Measurements from ENCODE around the gene METTL27.

Gene METTL27

GRCh38 chr7:73865738-73866445 is 23.6 kb upstream of the METTL27 start:
- TF ChIP-seq EZH2phosphoT487 (IDR thresholded peaks at IDR 0.05; ENCODE audit: borderline replicate concordance), result no peak
- TF ChIP-seq, protein P1, sequence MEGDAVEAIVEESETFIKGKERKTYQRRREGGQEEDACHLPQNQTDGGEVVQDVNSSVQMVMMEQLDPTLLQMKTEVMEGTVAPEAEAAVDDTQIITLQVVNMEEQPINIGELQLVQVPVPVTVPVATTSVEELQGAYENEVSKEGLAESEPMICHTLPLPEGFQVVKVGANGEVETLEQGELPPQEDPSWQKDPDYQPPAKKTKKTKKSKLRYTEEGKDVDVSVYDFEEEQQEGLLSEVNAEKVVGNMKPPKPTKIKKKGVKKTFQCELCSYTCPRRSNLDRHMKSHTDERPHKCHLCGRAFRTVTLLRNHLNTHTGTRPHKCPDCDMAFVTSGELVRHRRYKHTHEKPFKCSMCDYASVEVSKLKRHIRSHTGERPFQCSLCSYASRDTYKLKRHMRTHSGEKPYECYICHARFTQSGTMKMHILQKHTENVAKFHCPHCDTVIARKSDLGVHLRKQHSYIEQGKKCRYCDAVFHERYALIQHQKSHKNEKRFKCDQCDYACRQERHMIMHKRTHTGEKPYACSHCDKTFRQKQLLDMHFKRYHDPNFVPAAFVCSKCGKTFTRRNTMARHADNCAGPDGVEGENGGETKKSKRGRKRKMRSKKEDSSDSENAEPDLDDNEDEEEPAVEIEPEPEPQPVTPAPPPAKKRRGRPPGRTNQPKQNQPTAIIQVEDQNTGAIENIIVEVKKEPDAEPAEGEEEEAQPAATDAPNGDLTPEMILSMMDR (conservative IDR thresholded peaks at IDR 0.05; ENCODE audit: low read length), result peak; percentile 73
- no peaks in the 10 kb centered on the region for H3K36me3 ChIP-seq (ENCODE audit: insufficient read depth, low read length)

DNA sequence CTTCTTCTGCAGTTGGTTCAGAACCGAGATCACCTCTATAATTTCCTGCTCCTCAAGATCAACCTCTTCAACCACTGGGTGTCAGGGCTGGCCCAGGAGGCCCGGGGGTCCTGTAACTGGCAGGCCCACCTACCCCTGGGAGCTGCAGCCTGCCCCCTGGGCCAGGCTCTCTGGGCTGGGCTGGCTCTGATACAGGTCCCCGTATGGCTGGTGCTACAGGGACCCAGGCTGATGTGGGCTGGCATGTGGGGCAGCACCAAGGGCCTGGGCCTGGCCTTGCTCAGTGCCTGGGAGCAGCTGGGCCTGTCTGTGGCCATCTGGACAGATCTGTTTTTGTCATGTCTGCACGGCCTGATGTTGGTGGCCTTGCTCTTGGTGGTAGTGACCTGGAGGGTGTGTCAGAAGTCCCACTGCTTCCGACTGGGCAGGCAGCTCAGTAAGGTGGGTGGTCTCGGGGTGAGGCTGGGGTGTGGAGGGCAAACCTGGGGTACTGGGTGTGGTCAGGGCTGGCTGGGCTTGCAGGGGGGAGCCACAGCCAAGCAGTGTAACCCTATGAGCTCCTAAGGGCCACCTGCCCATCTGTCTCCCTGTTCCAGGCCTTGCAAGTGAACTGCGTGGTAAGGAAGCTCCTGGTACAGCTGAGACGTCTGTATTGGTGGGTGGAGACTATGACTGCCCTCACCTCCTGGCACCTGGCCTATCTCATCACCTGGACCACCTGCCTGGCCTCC is 22.8 kb upstream of the METTL27 start:
- TF ChIP-seq EZH2phosphoT487 (IDR thresholded peaks at IDR 0.05; ENCODE audit: borderline replicate concordance), result no peak
- TF ChIP-seq, protein P1 (conservative IDR thresholded peaks at IDR 0.05; ENCODE audit: low read length), result no peak
- Histone ChIP-seq H2AFZ (ENCODE audit: low read length) (no peak overlapping the region), H3K79me2 (ENCODE audit: insufficient read depth, low read length) (no peaks in the 10 kb centered on the region), H3K4me2 (ENCODE audit: low read depth, low read length, poor library complexity, severe bottlenecking) (no peak overlapping the region), H3K9me2 (replicated peaks; ENCODE audit: low read depth, low read length) (no peaks in the 10 kb centered on the region), H3K27me3 (ENCODE audit: insufficient read depth, low read length, poor library complexity, severe bottlenecking) (no peaks in the 10 kb centered on the region), H4K20me1 (ENCODE audit: insufficient read depth, low read length, poor library complexity, severe bottlenecking) (no peaks in the 10 kb centered on the region), H3K4me3 (ENCODE audit: low read length, poor library complexity, severe bottlenecking) (no peak overlapping the region), H3K9ac (ENCODE audit: low read depth, low read length, poor library complexity, severe bottlenecking) (no peak overlapping the region), H3K9me3 (ENCODE audit: insufficient read depth, low read depth, low read length) (no peaks in the 10 kb centered on the region), H3K4me1 (ENCODE audit: insufficient read depth, low read length, poor library complexity, severe bottlenecking) (no peaks in the 10 kb centered on the region), H3K36me3 (ENCODE audit: insufficient read depth, low read length) (no peaks in the 10 kb centered on the region), H3F3A (ENCODE audit: low read depth) (no peaks in the 10 kb centered on the region)

More at GRCh38 chr7:73865738-73866445, 23.6 kb upstream of the METTL27 start:
- Histone ChIP-seq H3K4me3 (ENCODE audit: low read length, poor library complexity, severe bottlenecking) (no peak overlapping the region), H3K79me2 (ENCODE audit: insufficient read depth, low read length) (no peaks in the 10 kb centered on the region), H3K9ac (ENCODE audit: low read depth, low read length, poor library complexity, severe bottlenecking) (no peak overlapping the region), H3K27me3 (ENCODE audit: insufficient read depth, low read length, poor library complexity, severe bottlenecking) (no peaks in the 10 kb centered on the region), H3K9me2 (replicated peaks; ENCODE audit: low read depth, low read length) (no peaks in the 10 kb centered on the region), H2AFZ (ENCODE audit: low read length) (no peak overlapping the region), H3K4me2 (ENCODE audit: low read depth, low read length, poor library complexity, severe bottlenecking) (no peak overlapping the region), H3K4me1 (ENCODE audit: insufficient read depth, low read length, poor library complexity, severe bottlenecking) (no peaks in the 10 kb centered on the region), H4K20me1 (ENCODE audit: insufficient read depth, low read length, poor library complexity, severe bottlenecking) (no peaks in the 10 kb centered on the region), H3K9me3 (ENCODE audit: insufficient read depth, low read depth, low read length) (no peaks in the 10 kb centered on the region), H3F3A (ENCODE audit: low read depth) (no peaks in the 10 kb centered on the region)

DNA sequence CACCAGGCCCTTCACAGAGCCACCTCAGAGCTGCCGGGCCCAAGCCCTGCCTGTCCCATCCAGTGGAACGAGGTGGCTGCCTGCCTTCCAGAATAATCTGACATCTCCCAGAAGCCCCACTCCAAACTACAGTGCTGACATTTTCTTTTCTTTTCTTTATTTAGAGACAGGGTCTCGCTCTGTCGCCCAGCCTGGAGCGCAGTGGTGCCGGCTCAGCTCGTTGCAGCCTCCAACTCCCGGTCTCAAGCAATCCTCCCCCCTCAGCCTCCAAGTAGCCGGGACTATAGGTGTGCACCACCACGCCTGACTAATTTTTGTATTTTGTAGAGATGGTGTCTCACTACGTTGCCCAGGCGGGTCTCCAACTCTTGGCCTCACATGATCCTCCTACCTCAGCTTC is 19.0 kb upstream of the METTL27 start:
- no peaks in the 10 kb centered on the region for H3K79me2 ChIP-seq (ENCODE audit: insufficient read depth, low read length)
- no peaks in the 10 kb centered on the region for H3K4me1 ChIP-seq (ENCODE audit: insufficient read depth, low read length, poor library complexity, severe bottlenecking)
- H3K9me3 ChIP-seq (ENCODE audit: insufficient read depth, low read depth, low read length), result no peaks in the 10 kb centered on the region
- H2AFZ ChIP-seq (ENCODE audit: low read length), result no peak overlapping the region
- no peaks in the 10 kb centered on the region for H4K20me1 ChIP-seq (ENCODE audit: insufficient read depth, low read length, poor library complexity, severe bottlenecking)
- no peak for TF ChIP-seq EZH2phosphoT487 (IDR thresholded peaks at IDR 0.05; ENCODE audit: borderline replicate concordance)
- no peaks in the 10 kb centered on the region for H3F3A ChIP-seq (ENCODE audit: low read depth)
- no peak overlapping the region for H3K4me3 ChIP-seq (ENCODE audit: low read length, poor library complexity, severe bottlenecking)
- no peaks in the 10 kb centered on the region for H3K9me2 ChIP-seq (replicated peaks; ENCODE audit: low read depth, low read length)
- no peaks in the 10 kb centered on the region for H3K36me3 ChIP-seq (ENCODE audit: insufficient read depth, low read length)
- no peak overlapping the region for H3K4me2 ChIP-seq (ENCODE audit: low read depth, low read length, poor library complexity, severe bottlenecking)
- H3K9ac ChIP-seq (ENCODE audit: low read depth, low read length, poor library complexity, severe bottlenecking), result no peak overlapping the region
- no peaks in the 10 kb centered on the region for H3K27me3 ChIP-seq (ENCODE audit: insufficient read depth, low read length, poor library complexity, severe bottlenecking)

Data from Loucy (cell line).